GM21825 (cell line): ENCODE results near the gene PRTFDC1.

ENCODE experiments used
- ATAC-seq: cut with Tn5 transposase; IDR thresholded peaks from one replicate; pipeline ENCODE4 v1.9.1; 2021; ENCODE audit warnings: mild to moderate bottlenecking, moderate library complexity; ENCODE audit not compliant: unreplicated experiment

Gene PRTFDC1

GRCh38 chr10:24908793-24909423 is 43.5 kb downstream of the PRTFDC1 start:
- no peak for ATAC-seq

GRCh38 chr10:24907956-24908355 is 44.5 kb downstream of the PRTFDC1 start:
- ATAC-seq = no peak

GRCh38 chr10:24906372-24906771 is 46.0 kb downstream of the PRTFDC1 start:
- ATAC-seq = no peak

- no peak for ATAC-seq
Observed at GRCh38 chr10:24904824-24905223, 47.6 kb downstream of the PRTFDC1 start.

GRCh38 chr10:24902400-24902728 is 50.0 kb downstream of the PRTFDC1 start:
- ATAC-seq = no peak

- peak; percentile 44 for ATAC-seq
Observed at GRCh38 chr10:24901686-24902399, 50.6 kb downstream of the PRTFDC1 start.

GRCh38 chr10:24900888-24901685 is 51.3 kb downstream of the PRTFDC1 start:
- peak; percentile 76 for ATAC-seq

- ATAC-seq = no peak
Observed at GRCh38 chr10:24899571-24899970, 52.8 kb downstream of the PRTFDC1 start.

- ATAC-seq = no peak
Observed at GRCh38 chr10:24898501-24898900, 53.9 kb downstream of the PRTFDC1 start.

- no peak for ATAC-seq
Observed at GRCh38 chr10:24897326-24897926, 55.0 kb downstream of the PRTFDC1 start.

GRCh38 chr10:24894728-24895127 is 57.7 kb downstream of the PRTFDC1 start:
- ATAC-seq = no peak

- no peak for ATAC-seq
Observed at GRCh38 chr10:24894309-24894708, 58.1 kb downstream of the PRTFDC1 start.

GRCh38 chr10:24893127-24893526 is 59.3 kb downstream of the PRTFDC1 start:
- no peak for ATAC-seq

- no peak for ATAC-seq
Observed at GRCh38 chr10:24891823-24892222, 60.6 kb downstream of the PRTFDC1 start.

- ATAC-seq = no peak
Observed at GRCh38 chr10:24889639-24890038, 62.8 kb downstream of the PRTFDC1 start.

GRCh38 chr10:24887855-24888231 is 64.6 kb downstream of the PRTFDC1 start:
- ATAC-seq = peak; percentile 19

- ATAC-seq = no peak
Observed at GRCh38 chr10:24886290-24886680, 66.1 kb downstream of the PRTFDC1 start.

- no peak for ATAC-seq
Observed at GRCh38 chr10:24885551-24886289, 66.7 kb downstream of the PRTFDC1 start.

- ATAC-seq = no peak
Observed at GRCh38 chr10:24884793-24885192, 67.6 kb downstream of the PRTFDC1 start.

GRCh38 chr10:24884316-24884715 is 68.1 kb downstream of the PRTFDC1 start:
- no peak for ATAC-seq

- no peak for ATAC-seq
Observed at GRCh38 chr10:24883176-24883575, 69.2 kb downstream of the PRTFDC1 start.
